PC-3 (cell line): ENCODE measurements around the gene PLXNB2.

Experiments used
- CTCF ChIP-seq: fragments of 300-600 bp; sonication (generic); conservative IDR thresholded peaks from 2 replicates; pipeline ENCODE4 v1.5.1; 2017; ENCODE audit warnings: antibody characterized with exemption, low read depth, mild to moderate bottlenecking, low read length
- EZH2 ChIP-seq: fragments of 300-600 bp; sonication (generic); IDR thresholded peaks from one replicate; pipeline ENCODE4 v1.6.1; 2017; ENCODE audit warnings: antibody characterized with exemption, mild to moderate bottlenecking, low read length; ENCODE audit not compliant: unreplicated experiment
- EZH2phosphoT487 ChIP-seq: fragments of 300-600 bp; sonication (generic); IDR thresholded peaks from 2 replicates; pipeline ENCODE4 v1.6.1; 2018; ENCODE audit warnings: mild to moderate bottlenecking, antibody characterized with exemption, low read length, borderline replicate concordance

- TF ChIP-seq CTCF (no peak), EZH2 (no peak), EZH2phosphoT487 (no peak)
Measured at GRCh38 chr22:50284479-50284878, 23.0 kb downstream of the PLXNB2 start.
